Measurements from ENCODE around the gene NEU3.

- TF ChIP-seq EZH2phosphoT487 (IDR thresholded peaks at IDR 0.05; ENCODE audit: insufficient read depth, low read depth) (no peak), EZH2 (IDR thresholded peaks at IDR 0.05; ENCODE audit: insufficient read depth, poor library complexity, severe bottlenecking) (no peak)
Measured at GRCh38 chr11:75022759-75023396, 34.1 kb downstream of the NEU3 start.
